Ishikawa (cell line): ENCODE data around the gene ERBB4.

Experiments
- CEBPB ChIP-seq: IDR thresholded peaks from 2 replicates; pipeline ENCODE4 v1.6.1; 2012
- MAX ChIP-seq: IDR thresholded peaks from 2 replicates; pipeline ENCODE4 v1.6.1; 2012
- TAF1 ChIP-seq: IDR thresholded peaks from 2 replicates; pipeline ENCODE4 v1.6.1; 2012; ENCODE audit warnings: low read depth, mild to moderate bottlenecking

GRCh38 chr2:212299943-212300342, 238.7 kb downstream of the ERBB4 start:
- TF ChIP-seq MAX (no peak), TAF1 (no peak), CEBPB (no peak)
